RWPE1 (cell line): Measurements from ENCODE around the gene DDX50.
"Not testable (repeated sequence)": the region's sequence is repeated elsewhere in the genome, so short reads cannot be mapped to it uniquely, and the experiment has no call there.

Experiments used
- CTCF ChIA-PET: fragments of 350-600 bp; sonication (Branson Sonifier 250); formaldehyde crosslinking; extraction: SDS; loops from one replicate; lab custom pipeline; 2021; lab: Yijun Ruan, JAX
- POLR2A ChIA-PET: fragments of 400-600 bp; formaldehyde crosslinking; extraction: SDS; loops from one replicate; lab custom pipeline; 2020; ENCODE audit warnings: antibody characterized with exemption; ENCODE audit not compliant: low non-redundant PET; lab: Yijun Ruan, JAX
- DNase-seq: peaks from one replicate; pipeline ENCODE4 v3.0.0; 2012; ENCODE audit warnings: low spot score
- H3K27ac ChIP-seq: fragments of 450-650 bp; 2 replicates; pipeline ENCODE4 v1.5.1; 2017
- TF ChIP-seq, protein P1 (sequence below): fragments of 450-650 bp; conservative IDR thresholded peaks from 2 replicates; pipeline ENCODE4 v1.5.1; 2017; ENCODE audit warnings: low read depth, mild to moderate bottlenecking

The DDX50 gene, protein sequence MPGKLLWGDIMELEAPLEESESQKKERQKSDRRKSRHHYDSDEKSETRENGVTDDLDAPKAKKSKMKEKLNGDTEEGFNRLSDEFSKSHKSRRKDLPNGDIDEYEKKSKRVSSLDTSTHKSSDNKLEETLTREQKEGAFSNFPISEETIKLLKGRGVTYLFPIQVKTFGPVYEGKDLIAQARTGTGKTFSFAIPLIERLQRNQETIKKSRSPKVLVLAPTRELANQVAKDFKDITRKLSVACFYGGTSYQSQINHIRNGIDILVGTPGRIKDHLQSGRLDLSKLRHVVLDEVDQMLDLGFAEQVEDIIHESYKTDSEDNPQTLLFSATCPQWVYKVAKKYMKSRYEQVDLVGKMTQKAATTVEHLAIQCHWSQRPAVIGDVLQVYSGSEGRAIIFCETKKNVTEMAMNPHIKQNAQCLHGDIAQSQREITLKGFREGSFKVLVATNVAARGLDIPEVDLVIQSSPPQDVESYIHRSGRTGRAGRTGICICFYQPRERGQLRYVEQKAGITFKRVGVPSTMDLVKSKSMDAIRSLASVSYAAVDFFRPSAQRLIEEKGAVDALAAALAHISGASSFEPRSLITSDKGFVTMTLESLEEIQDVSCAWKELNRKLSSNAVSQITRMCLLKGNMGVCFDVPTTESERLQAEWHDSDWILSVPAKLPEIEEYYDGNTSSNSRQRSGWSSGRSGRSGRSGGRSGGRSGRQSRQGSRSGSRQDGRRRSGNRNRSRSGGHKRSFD

DNA sequence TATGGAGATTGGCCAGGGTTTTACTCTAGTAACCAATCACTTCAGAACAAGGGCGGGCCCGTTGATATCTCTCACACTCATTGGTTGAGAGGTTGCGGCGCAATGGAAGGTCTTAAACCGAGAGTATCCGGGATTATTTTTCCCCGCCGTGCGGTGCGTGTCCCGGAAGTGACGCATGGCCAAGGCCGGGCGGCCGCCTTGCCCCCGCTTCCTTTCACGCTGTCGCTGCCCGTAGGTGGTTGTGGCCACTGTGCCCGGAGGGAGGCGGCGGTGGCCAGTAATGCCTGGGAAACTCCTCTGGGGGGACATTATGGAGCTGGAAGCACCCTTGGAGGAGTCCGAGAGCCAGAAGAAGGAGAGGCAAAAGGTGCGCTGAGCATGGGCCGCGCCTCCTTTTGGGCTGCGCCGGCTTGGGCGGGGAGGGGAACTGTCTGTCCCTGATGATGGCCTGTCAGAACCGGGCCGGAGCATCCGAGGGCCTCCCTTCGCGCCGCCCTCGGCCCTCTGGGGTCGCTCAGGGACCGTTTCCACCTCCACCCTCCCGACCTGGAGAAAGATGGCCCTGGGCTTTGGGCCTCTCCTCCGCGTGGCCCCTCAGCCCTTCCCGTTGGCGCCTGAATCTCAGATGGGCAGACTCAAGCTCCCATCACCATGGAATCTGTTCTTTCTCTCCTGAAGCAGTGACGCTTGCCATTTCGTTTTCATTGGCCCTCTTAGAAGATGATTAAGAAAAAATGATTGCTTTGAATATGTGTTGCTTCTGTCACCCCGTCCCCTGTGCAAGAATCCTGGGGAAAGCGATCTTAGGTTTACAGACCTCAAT is at the start of gene DDX50:
Gene DDX50 (plus strand): TSS at position 211 of the 823 bp plus-strand sequence. CDS start 70 bp downstream, at position 281.
- TF ChIP-seq, protein P1, sequence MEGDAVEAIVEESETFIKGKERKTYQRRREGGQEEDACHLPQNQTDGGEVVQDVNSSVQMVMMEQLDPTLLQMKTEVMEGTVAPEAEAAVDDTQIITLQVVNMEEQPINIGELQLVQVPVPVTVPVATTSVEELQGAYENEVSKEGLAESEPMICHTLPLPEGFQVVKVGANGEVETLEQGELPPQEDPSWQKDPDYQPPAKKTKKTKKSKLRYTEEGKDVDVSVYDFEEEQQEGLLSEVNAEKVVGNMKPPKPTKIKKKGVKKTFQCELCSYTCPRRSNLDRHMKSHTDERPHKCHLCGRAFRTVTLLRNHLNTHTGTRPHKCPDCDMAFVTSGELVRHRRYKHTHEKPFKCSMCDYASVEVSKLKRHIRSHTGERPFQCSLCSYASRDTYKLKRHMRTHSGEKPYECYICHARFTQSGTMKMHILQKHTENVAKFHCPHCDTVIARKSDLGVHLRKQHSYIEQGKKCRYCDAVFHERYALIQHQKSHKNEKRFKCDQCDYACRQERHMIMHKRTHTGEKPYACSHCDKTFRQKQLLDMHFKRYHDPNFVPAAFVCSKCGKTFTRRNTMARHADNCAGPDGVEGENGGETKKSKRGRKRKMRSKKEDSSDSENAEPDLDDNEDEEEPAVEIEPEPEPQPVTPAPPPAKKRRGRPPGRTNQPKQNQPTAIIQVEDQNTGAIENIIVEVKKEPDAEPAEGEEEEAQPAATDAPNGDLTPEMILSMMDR, result no peak
- POLR2A ChIA-PET, result interaction anchor here (1.0 to 1.3 kb wide), 2 partner anchors 14 to 54 kb away, joined by 4 to 5 read pairs; no protein-coding TSS in a partner anchor
- CTCF ChIA-PET, result interaction anchor here (0.6 kb wide), 4 partner anchors 40 to 999 kb away, joined by 3 to 6 read pairs (median 3); partner anchors contain the start of gene DNA2
- peak within 1 kb of the TSS; percentile 91 for H3K27ac ChIP-seq
- DNase-seq, result peak; percentile 98

DNA sequence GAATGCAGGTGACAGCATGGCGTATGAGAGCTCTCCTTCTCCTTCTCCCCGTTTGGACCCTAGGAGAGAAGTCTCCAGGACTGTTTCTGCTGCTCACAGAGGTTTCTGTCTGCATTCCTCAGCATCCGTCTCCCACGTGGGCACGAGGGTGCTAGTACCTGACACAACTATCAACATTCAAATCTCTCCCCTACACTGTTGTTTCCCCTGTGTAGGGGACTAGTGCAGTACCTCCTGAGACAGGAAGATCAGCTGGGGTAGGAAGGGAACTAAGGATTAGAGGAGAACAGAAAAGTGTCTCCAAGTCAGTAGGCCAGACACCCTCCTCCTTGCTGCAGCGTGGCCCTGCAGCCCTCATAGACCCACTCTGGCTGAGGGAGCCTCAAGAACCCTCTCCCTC is 44.8 kb upstream of the DDX50 start:
- no peak overlapping the region for H3K27ac ChIP-seq
- TF ChIP-seq, protein P1, result no peak
- POLR2A ChIA-PET, result no interaction called here
- no peak for DNase-seq
- CTCF ChIA-PET, result interaction anchor here (0.7 kb wide), 1 partner anchor 11 kb away, joined by 3 read pairs; no protein-coding TSS in a partner anchor

DNA sequence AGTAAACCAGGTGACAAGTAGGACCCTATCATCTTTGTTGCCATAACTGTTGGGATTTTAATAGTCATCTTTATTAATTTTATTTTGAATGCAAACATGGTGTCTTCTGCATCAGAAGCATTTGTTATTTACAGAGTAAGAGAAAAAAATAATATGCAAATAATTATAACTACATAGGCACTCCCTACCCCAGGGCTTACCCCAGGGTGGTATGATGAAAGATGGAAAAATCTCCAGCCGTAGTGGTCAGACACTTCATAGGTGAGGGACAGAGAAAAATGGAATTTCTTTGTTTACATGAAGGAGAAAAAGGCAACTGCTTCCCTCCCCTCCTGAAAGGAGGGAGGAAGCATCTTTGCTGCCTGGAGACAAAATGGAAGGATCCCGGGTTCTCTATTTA is 44.1 kb upstream of the DDX50 start:
- TF ChIP-seq, protein P1, result no peak
- no peak for DNase-seq
- no peak overlapping the region for H3K27ac ChIP-seq
- ChIA-PET POLR2A (no interaction called here), CTCF (no interaction called here)

DNA sequence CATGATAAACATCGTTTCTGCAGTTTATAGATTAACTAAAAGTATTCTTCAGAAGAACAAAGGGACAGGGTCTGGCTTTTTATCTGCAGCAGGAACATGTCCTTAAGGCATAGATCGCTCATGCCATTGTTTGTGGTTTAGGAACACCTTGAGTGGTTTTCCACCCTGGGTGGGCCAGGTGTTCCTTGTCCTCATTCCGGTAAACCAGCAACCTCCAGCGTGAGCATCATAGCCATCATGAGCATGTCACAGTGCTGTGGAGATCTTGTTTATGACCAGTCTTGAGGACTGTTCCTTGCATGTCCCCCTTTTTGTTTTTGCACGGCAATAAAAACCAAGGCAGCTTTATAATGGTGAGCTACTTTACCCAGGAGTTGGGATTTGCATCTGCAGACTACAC is 39.9 kb upstream of the DDX50 start:
- H3K27ac ChIP-seq, result no peak overlapping the region
- no peak for DNase-seq
- TF ChIP-seq, protein P1, result no peak
- ChIA-PET POLR2A (no interaction called here), CTCF (interaction anchor here (0.6 kb wide), 2 partner anchors 36 to 40 kb away, joined by 3 read pairs; partner anchors contain the start of gene DDX50)

DNA sequence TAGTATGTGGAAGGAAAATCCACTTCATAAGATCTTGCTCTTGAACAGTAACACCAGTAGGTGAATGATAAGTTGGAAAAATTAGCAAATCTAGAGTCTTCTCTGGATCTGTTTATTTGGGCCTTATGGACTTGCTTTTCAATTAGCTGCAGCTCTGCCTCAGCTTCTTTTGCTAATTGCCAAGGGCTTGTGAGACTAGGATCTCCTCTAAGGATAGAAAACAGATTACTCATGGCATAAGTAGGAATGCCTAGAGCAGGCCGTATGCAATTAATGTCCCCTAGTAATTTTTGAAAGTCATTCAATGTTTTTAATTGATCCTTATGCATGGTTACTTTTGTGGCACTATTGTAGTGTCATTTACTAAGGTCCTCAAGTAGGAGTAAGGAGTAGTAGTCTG is 36.5 kb upstream of the DDX50 start:
- ChIA-PET CTCF (no interaction called here), POLR2A (no interaction called here)
- H3K27ac ChIP-seq, result no peak overlapping the region
- no peak for DNase-seq
- TF ChIP-seq, protein P1, result no peak

DNA sequence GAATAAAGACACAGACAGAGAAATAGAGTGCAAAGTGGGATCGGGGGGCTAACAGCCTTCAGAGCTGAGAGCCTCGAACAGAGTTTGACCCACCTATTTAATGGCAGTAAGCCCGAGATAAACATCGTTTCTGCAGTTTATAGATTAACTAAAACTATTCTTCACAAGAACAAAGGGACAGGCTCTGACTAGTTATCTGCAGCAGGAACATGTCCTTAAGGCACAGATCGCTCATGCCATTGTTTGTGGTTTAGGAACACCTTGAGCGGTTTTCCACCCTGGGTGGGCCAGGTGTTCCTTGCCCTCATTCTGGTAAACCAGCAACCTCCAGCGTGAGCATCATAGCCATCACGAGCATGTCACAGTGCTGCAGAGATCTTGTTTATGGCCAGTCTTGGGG is 32.9 kb upstream of the DDX50 start:
- DNase-seq, POLR2A ChIA-PET, H3K27ac ChIP-seq: not testable (repeated sequence)
- CTCF ChIA-PET, result interaction anchor here (1.1 kb wide), 1 partner anchor 12 kb away, joined by 3 read pairs; no protein-coding TSS in a partner anchor
